Measurements from ENCODE around the gene ZNF727. TPM values are rescaled to one million over a fixed set of nuclear protein-coding genes. Genes with fewer than 3 reads are reported as not detected.
"Not testable (repeated sequence)": the region's sequence is repeated elsewhere in the genome, so short reads cannot be mapped to it uniquely, and the experiment has no call there.

Gene ZNF727
- total RNA-seq (10 to 100 TPM in 5 of 7 donors, 1 to 10 TPM in 2; 4.5 to 20.2 (median 13.3) TPM), polyA plus RNA-seq (1 to 10 TPM; 1.1 to 2.8 TPM)
- long read RNA-seq, donor 1, partial matches to known transcripts = 0 of 2 reads
- long read RNA-seq, donor 1, other reads (novel, unspliced or antisense) = 2 of 2 reads
- long read RNA-seq, donor 2, partial matches to known transcripts = 0 of 2 reads
- long read RNA-seq, donor 2, other reads (novel, unspliced or antisense) = 0 of 2 reads
- long read RNA-seq, donor 3, partial matches to known transcripts = 2 of 5 reads
- long read RNA-seq, donor 3, other reads (novel, unspliced or antisense) = 3 of 5 reads

GRCh38 chr7:64045301-64046040 lies at the start of gene ZNF727:
Gene ZNF727, plus strand, starts transcription at chr7:64045434. Its CDS starts 188 bp downstream, at chr7:64045622.
- DNase-seq = peak; percentile 72 to 88 (median 83)
- intact Hi-C loops (cut with DNase I) = no loop called here
- no peaks in the 10 kb centered on the region for H3K4me1 ChIP-seq (ENCODE audit: insufficient read depth)
- H3K9me3 ChIP-seq = no peaks in the 10 kb centered on the region
- TF ChIP-seq EP300 (IDR thresholded peaks at IDR 0.05) (no peak), CTCF (IDR thresholded peaks at IDR 0.05) (no peak), POLR2A (IDR thresholded peaks at IDR 0.05) (no peak)
- H3K27me3 ChIP-seq = no peaks in the 10 kb centered on the region
- H3K27ac ChIP-seq = peak within 1 kb of the TSS; percentile 26 to 84
- H3K4me3 ChIP-seq = peak within 1 kb of the TSS; percentile 40
- 1 to 26% (median 7%) methylated on average over 33 of the region's 33 CpGs for WGBS, 3 donors
- H3K36me3 ChIP-seq = no peaks in the 10 kb centered on the region

GRCh38 chr7:63998549-63998948 lies 46.7 kb upstream of the ZNF727 start, which contains the start of gene ZNF722:
Gene ZNF722, plus strand, starts transcription at chr7:63998849. Its CDS starts 113 bp downstream, at chr7:63998962.
- TF ChIP-seq CTCF (IDR thresholded peaks at IDR 0.05) (no peak), POLR2A (IDR thresholded peaks at IDR 0.05) (no peak), EP300 (IDR thresholded peaks at IDR 0.05) (no peak)
- no peaks in the 10 kb centered on the region for H3K36me3 ChIP-seq
- no peak for DNase-seq
- H3K9me3 ChIP-seq = no peaks in the 10 kb centered on the region
- H3K27me3 ChIP-seq = no peaks in the 10 kb centered on the region
- 87 to 89% (median 89%) methylated on average over 10 of the region's 10 CpGs for WGBS, 3 donors
- no peak within 1 kb of the TSS for H3K4me3 ChIP-seq
- H3K27ac ChIP-seq = no peak within 1 kb of the TSS
- no peaks in the 10 kb centered on the region for H3K4me1 ChIP-seq (ENCODE audit: insufficient read depth)
- intact Hi-C loops (cut with DNase I) = no loop called here

- DNase-seq; H3K27ac ChIP-seq; H3K4me1 ChIP-seq (ENCODE audit: insufficient read depth); H3K27me3 ChIP-seq; H3K9me3 ChIP-seq; H3K36me3 ChIP-seq; H3K4me3 ChIP-seq; intact Hi-C loops (cut with DNase I): not testable (repeated sequence)
- 70 to 72% (median 71%) methylated on average over 2 of the region's 2 CpGs for WGBS, 3 donors
These were observed 29.7 kb upstream of the ZNF727 start for GRCh38 chr7:64015496-64015895.

GRCh38 chr7:64035388-64035787 lies 9.8 kb upstream of the ZNF727 start:
- H3K4me1 ChIP-seq (ENCODE audit: insufficient read depth) = no peaks in the 10 kb centered on the region
- TF ChIP-seq EP300 (IDR thresholded peaks at IDR 0.05) (no peak), POLR2A (IDR thresholded peaks at IDR 0.05) (no peak), CTCF (IDR thresholded peaks at IDR 0.05) (no peak)
- 79 to 85% (median 80%) methylated on average over 3 of the region's 3 CpGs for WGBS, 3 donors
- no peak for DNase-seq
- H3K27me3 ChIP-seq = no peaks in the 10 kb centered on the region
- H3K9me3 ChIP-seq = peaks cover 0 to 15% of the 10 kb centered on the region in 2 donors
- no peak overlapping the region for H3K27ac ChIP-seq
- no peaks in the 10 kb centered on the region for H3K36me3 ChIP-seq
- H3K4me3 ChIP-seq = no peak overlapping the region
- intact Hi-C loops (cut with DNase I) = no loop called here

GRCh38 chr7:64037095-64037494 lies 8.1 kb upstream of the ZNF727 start:
- no peaks in the 10 kb centered on the region for H3K27me3 ChIP-seq
- no peaks in the 10 kb centered on the region for H3K4me1 ChIP-seq (ENCODE audit: insufficient read depth)
- intact Hi-C loops (cut with DNase I) = no loop called here
- DNase-seq = no peak
- TF ChIP-seq POLR2A (IDR thresholded peaks at IDR 0.05) (no peak), EP300 (IDR thresholded peaks at IDR 0.05) (no peak), CTCF (IDR thresholded peaks at IDR 0.05) (no peak)
- no peak overlapping the region for H3K27ac ChIP-seq
- 17 to 63% (median 18%) methylated on average over 20 to 21 of the region's 21 CpGs for WGBS, 3 donors
- no peaks in the 10 kb centered on the region for H3K36me3 ChIP-seq
- peaks cover 0 to 13% of the 10 kb centered on the region in 2 donors for H3K9me3 ChIP-seq
- H3K4me3 ChIP-seq = no peak overlapping the region

Measured in ovary (tissue), 10 donors.